SK-N-SH (cell line): Measurements from ENCODE around the gene SGCA.

Experiments
- ELF1 ChIP-seq: IDR thresholded peaks from 2 replicates; pipeline ENCODE4 v1.4.0; 2012
- GABPA ChIP-seq: IDR thresholded peaks from 2 replicates; pipeline ENCODE4 v1.4.0; 2012; ENCODE audit warnings: low read depth, mild to moderate bottlenecking
- JUND ChIP-seq: IDR thresholded peaks from 2 replicates; pipeline ENCODE4 v1.4.0; 2012
- POLR2AphosphoS5 ChIP-seq: IDR thresholded peaks from 2 replicates; pipeline ENCODE4 v1.6.1; 2012; ENCODE audit warnings: low read depth, low read length
- TF ChIP-seq, protein P1 (sequence below): fragments of 200-600 bp; sonication (generic); IDR thresholded peaks from 2 replicates; pipeline ENCODE4 v1.6.1; 2017; ENCODE audit warnings: antibody characterized with exemption, mild to moderate bottlenecking, moderate library complexity

- TF ChIP-seq JUND, result 0 out of 2 replicates have a peak, but pooled peaks have one; percentile 2
- no peak for TF ChIP-seq GABPA
- TF ChIP-seq POLR2AphosphoS5, result no peak
- TF ChIP-seq ELF1, result no peak
- TF ChIP-seq, protein P1, sequence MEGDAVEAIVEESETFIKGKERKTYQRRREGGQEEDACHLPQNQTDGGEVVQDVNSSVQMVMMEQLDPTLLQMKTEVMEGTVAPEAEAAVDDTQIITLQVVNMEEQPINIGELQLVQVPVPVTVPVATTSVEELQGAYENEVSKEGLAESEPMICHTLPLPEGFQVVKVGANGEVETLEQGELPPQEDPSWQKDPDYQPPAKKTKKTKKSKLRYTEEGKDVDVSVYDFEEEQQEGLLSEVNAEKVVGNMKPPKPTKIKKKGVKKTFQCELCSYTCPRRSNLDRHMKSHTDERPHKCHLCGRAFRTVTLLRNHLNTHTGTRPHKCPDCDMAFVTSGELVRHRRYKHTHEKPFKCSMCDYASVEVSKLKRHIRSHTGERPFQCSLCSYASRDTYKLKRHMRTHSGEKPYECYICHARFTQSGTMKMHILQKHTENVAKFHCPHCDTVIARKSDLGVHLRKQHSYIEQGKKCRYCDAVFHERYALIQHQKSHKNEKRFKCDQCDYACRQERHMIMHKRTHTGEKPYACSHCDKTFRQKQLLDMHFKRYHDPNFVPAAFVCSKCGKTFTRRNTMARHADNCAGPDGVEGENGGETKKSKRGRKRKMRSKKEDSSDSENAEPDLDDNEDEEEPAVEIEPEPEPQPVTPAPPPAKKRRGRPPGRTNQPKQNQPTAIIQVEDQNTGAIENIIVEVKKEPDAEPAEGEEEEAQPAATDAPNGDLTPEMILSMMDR, result peak; percentile 46
These were observed 18.3 kb downstream of the SGCA start for GRCh38 chr17:50184064-50184463.
